Measurements from ENCODE around the gene TAF15. TPM values are rescaled to one million over a fixed set of nuclear protein-coding genes. Genes with fewer than 3 reads are reported as not detected.

The TAF15 gene
- total RNA-seq, 1 donor from 2014 or later: 143 TPM

DNA sequence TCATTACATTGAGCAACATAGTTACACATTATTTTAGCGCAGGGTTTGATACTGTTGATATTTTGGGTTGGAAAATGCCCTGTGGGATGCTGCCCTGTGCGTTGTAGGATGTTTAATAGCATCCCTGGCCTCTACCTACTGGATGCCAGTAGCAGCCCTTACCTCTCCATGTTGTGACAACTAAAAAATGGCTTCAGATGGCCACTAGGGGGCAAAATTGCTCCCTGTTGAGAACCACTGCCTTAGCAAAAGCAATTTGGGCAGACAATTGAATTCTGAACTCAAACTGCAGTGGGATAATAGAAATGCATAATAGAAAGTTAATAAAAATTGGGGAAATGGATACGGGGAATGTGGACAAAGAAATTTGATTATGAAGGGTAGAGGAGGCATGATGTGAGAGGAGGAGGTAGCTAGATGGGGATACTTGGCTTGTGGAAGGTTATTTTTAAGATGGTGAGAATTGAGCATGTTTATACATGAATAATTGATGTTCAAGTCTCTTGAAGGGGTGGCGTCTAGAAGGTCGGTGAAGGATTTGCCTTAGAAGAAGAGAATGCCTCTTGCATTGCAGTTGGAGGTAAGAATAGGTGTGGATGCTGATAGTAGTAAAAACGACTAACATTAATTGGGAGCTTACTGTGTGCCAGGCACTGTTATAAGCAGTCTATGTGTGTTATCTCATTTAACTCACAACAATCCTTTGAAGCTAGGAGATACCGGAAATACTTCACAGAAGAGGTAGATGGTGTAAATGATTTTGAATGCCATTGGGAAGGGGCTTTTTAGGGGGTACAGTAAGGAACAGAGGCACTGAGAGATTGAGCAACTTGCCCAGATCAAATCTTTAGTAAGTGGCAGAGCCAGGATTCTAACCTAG is 40.4 kb downstream of the TAF15 start:
- Histone ChIP-seq H3K27ac (no peak overlapping the region), H3K36me3 (peaks cover 58% of the 10 kb centered on the region), H3K4me3 (no peak overlapping the region), H3K9me3 (no peaks in the 10 kb centered on the region), H3K4me1 (no peaks in the 10 kb centered on the region), H3K27me3 (ENCODE audit: low read depth) (no peaks in the 10 kb centered on the region)
- TF ChIP-seq, protein P1, sequence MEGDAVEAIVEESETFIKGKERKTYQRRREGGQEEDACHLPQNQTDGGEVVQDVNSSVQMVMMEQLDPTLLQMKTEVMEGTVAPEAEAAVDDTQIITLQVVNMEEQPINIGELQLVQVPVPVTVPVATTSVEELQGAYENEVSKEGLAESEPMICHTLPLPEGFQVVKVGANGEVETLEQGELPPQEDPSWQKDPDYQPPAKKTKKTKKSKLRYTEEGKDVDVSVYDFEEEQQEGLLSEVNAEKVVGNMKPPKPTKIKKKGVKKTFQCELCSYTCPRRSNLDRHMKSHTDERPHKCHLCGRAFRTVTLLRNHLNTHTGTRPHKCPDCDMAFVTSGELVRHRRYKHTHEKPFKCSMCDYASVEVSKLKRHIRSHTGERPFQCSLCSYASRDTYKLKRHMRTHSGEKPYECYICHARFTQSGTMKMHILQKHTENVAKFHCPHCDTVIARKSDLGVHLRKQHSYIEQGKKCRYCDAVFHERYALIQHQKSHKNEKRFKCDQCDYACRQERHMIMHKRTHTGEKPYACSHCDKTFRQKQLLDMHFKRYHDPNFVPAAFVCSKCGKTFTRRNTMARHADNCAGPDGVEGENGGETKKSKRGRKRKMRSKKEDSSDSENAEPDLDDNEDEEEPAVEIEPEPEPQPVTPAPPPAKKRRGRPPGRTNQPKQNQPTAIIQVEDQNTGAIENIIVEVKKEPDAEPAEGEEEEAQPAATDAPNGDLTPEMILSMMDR (IDR thresholded peaks at IDR 0.05): peak; percentile 74
- ATAC-seq: peak; percentile 62 to 71
- DNase-seq: no peak
- intact Hi-C loops (cut with DNase I): no loop called here

DNA sequence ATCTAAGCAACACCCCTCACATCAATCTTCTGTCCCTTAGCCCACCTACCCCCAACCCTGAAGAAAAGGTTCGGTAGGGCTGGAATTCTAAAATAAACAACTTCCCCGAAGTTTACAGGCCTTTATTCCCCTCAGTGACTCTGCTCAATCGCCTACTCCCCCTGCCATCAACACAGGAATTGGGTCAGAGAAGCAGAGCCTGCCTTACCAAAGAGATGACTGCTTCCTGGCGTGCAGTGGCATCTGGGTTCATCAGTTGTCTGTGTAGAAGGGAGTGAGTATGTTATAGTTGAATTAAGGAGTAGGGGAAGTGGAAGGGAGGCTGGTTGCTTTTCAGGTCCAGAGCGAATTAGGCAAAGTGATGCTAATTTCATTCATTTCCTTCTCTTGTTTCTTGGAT is 46.7 kb downstream of the TAF15 start:
- ATAC-seq (no peak), DNase-seq (no peak)
- Histone ChIP-seq H3K36me3 (peaks cover 5% of the 10 kb centered on the region), H3K4me3 (no peak overlapping the region), H3K27me3 (ENCODE audit: low read depth) (no peaks in the 10 kb centered on the region), H3K27ac (no peak overlapping the region), H3K9me3 (no peaks in the 10 kb centered on the region), H3K4me1 (no peaks in the 10 kb centered on the region)
- intact Hi-C loops (cut with DNase I): no loop called here
- TF ChIP-seq, protein P1 (IDR thresholded peaks at IDR 0.05): no peak

DNA sequence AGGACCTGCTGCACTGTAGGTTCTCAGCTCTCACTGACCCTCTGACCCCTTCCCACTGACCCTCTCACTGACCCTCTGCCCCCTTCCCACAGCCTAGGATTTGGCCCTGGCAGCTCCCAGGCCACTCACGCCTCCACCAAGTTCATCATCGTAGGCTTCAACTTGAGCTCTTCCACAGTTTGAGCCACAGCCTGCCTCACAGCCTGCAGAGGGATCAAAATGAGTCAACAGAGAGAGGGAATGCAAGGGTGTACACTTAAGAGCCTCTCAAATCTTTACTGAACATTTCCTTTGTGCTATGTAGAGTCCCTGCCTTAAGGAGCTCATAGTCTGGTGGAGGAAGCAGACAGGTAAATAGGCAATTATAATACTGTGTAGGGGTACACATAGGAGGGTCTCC is 47.3 kb downstream of the TAF15 start:
- DNase-seq (no peak), ATAC-seq (peak in 1 of 2 donors; percentile 74)
- intact Hi-C loops (cut with DNase I): no loop called here
- Histone ChIP-seq H3K27ac (no peak overlapping the region), H3K4me1 (no peaks in the 10 kb centered on the region), H3K9me3 (no peaks in the 10 kb centered on the region), H3K27me3 (ENCODE audit: low read depth) (no peaks in the 10 kb centered on the region), H3K36me3 (peaks cover 5% of the 10 kb centered on the region), H3K4me3 (no peak overlapping the region)
- TF ChIP-seq, protein P1 (IDR thresholded peaks at IDR 0.05): no peak

DNA sequence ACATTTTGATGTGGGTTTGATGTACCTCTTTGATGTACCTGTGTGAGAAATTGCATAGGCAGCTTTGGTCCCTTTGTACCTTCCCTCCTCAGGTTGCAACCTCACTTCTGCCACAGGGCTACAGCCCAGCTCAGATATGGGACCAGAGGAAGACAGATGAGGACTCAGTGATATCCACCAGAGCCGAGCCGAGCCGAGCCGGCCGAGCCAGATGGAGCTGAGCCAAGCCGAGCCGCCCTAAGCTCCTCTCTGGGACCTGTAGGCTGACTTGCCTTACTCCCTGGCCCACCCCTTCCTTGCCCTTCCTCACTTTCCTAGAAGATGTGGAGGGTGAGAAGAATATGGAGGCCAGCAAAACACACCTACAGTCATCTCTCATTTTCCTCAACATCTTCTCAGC is 55.6 kb downstream of the TAF15 start:
- ATAC-seq: no peak
- intact Hi-C loops (cut with DNase I): no loop called here
- Histone ChIP-seq H3K9me3 (no peaks in the 10 kb centered on the region), H3K27me3 (ENCODE audit: low read depth) (no peaks in the 10 kb centered on the region), H3K27ac (no peak overlapping the region), H3K4me1 (no peaks in the 10 kb centered on the region), H3K36me3 (no peaks in the 10 kb centered on the region), H3K4me3 (no peak overlapping the region)
- TF ChIP-seq, protein P1 (IDR thresholded peaks at IDR 0.05): no peak
- no peak for DNase-seq

DNA sequence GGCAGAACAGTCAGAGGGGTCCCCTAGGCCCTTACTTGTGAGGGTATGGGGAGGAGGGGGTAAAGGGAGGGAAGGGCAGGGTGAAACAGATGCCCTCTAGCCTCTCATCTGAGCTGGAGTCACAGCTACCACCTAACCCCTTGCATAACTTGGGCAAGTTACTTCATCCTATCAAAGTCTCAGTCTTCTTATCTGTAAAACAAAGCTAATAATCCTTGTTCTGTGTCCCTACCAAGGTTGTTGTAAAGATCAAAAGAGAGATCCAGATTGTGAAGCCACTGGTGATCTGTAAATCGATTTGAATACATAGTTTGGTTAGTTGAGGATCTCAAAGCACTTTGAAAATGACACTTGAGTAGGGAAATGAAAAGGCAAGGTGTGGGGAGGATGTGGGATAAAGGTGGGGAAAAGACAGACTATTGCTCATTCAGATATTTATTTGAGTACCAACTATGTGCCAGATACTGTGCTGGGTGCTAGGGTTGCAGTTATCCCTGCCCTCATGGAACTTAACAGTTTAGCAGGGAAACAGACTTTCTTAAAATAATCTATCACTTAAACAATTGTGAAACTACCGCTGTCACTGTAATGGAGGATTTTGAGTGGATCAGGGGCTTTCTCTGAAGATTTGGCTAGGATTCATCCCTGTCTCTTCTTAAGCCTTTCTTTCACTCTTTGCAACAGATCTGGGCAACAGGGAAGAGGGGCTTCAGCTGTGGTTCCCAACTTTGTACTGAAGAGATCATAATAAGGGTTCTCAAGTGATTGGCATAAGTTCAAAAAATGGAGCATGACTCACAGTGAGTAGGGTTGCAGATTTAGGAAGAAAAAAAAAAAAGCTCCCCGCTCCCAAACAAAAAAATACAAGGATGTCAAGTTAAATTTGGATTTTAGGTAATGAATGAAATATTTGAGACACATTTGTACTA is 56.4 kb downstream of the TAF15 start:
- TF ChIP-seq, protein P1 (IDR thresholded peaks at IDR 0.05): no peak
- ATAC-seq (no peak), DNase-seq (no peak)

More for the DNA sequence above, 56.4 kb downstream of the TAF15 start:
- H3K9me3 ChIP-seq: no peaks in the 10 kb centered on the region
- H3K4me1 ChIP-seq: no peaks in the 10 kb centered on the region
- H3K36me3 ChIP-seq: no peaks in the 10 kb centered on the region
- no peak overlapping the region for H3K27ac ChIP-seq
- H3K27me3 ChIP-seq (ENCODE audit: low read depth): no peaks in the 10 kb centered on the region
- intact Hi-C loops (cut with DNase I): no loop called here
- no peak overlapping the region for H3K4me3 ChIP-seq
